ENCODE data around the gene SPTBN1. TPM values are rescaled to one million over a fixed set of nuclear protein-coding genes. Genes with fewer than 3 reads are reported as not detected.

Gene SPTBN1
- total and polyA plus RNA-seq, 2 of the 13 experiments (the other 11 are each of a cell fraction or from before 2014, with no cell fraction given): 123 to 299 TPM

DNA sequence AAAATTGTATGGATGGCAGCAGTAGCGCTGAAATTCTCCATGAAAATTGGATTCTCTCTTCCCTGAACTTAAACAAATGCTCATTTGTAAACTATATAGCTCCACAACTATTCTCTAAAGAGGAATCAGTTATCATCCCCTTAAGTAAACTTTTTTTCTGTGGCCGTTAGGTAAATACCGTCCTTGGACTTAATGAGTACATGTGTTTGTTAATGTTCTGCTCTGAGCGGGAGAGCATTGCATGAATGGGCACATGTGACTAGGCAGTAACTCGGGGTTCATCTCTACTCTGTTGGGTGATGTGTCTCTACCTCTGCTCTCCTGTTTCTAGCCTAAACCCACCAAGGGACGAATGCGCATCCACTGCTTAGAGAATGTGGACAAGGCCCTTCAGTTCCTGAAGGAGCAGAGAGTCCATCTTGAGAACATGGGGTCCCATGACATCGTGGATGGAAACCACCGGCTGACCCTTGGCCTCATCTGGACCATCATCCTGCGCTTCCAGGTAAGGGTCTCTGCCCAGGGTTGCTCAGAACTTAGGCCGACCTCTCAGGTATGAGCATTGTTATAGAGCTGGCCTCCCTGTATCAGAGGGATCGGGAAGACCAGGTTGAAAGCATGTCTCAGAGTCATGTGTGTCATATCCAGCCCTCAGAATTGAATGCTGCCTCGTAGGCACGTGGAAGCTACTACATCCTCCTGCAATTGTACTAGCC, 155.9 kb downstream of the SPTBN1 start:
- Histone ChIP-seq H3K9ac (ENCODE audit: insufficient read depth, low read depth, low read length) (no peak overlapping the region), H3K27me3 (ENCODE audit: control insufficient read depth in 1 of 2, insufficient read depth in 2 of 2, low read length in 2 of 2) (no peaks in the 10 kb centered on the region), H3K27ac (ENCODE audit: extremely low read length, insufficient read depth, low read length) (no peak overlapping the region), H3K4me3 (replicated peaks in 1 of 3; ENCODE audit: insufficient read depth in 1 of 3, low read depth in 2 of 3, low read length in 3 of 3) (no peak overlapping the region), H3K4me1 (ENCODE audit: insufficient read depth, low read length) (peaks cover 88% of the 10 kb centered on the region), H3K9me3 (ENCODE audit: low read length) (no peaks in the 10 kb centered on the region), H3K79me2 (ENCODE audit: insufficient read depth, low read length) (peaks cover 89% of the 10 kb centered on the region), H4K20me1 (ENCODE audit: insufficient read depth, low read length) (peaks cover 64% of the 10 kb centered on the region), H3K36me3 (replicated peaks in 1 of 2; ENCODE audit: control insufficient read depth in 1 of 2, insufficient read depth in 2 of 2, low read length in 2 of 2) (peaks cover 34 to 64% of the 10 kb centered on the region in 2 experiments), H3K4me2 (ENCODE audit: low read depth, low read length) (no peak overlapping the region), H2AFZ (ENCODE audit: low read length) (no peak overlapping the region)
- in situ Hi-C loops (cut with HindIII; ENCODE audit: extremely low pct_ligation_motif_present, low pct_unique_long_range_greater_than_20kb): no loop called here
- no TSS peak for BruUV-seq (replicated peaks)
- no peak for DNase-seq (ENCODE audit: low spot score)
- intact Hi-C loops (cut with micrococcal nuclease; ENCODE audit: unreplicated experiment): no loop called here
- ChIA-PET CTCF (ENCODE audit: low intra/inter-chr PET ratio, low total read pairs) (no interaction called here), POLR2A (no interaction called here)
- WGBS (ENCODE audit: low lambda C conversion rate): 91% methylated on average over 13 of the region's 14 CpGs
- FAIRE-seq: no peak
- ATAC-seq: peak; percentile 18; the same call in 2 of the 3 replicates
- TF ChIP-seq RBM22 (optimal IDR thresholded peaks at IDR 0.05; ENCODE audit: low read length): peak; percentile 81
- TF ChIP-seq SALL1 (CRISPR knock-in tag; IDR thresholded peaks at IDR 0.05): peak; percentile 16; the same call in 1 of the 2 replicates
- TF ChIP-seq, protein P1, sequence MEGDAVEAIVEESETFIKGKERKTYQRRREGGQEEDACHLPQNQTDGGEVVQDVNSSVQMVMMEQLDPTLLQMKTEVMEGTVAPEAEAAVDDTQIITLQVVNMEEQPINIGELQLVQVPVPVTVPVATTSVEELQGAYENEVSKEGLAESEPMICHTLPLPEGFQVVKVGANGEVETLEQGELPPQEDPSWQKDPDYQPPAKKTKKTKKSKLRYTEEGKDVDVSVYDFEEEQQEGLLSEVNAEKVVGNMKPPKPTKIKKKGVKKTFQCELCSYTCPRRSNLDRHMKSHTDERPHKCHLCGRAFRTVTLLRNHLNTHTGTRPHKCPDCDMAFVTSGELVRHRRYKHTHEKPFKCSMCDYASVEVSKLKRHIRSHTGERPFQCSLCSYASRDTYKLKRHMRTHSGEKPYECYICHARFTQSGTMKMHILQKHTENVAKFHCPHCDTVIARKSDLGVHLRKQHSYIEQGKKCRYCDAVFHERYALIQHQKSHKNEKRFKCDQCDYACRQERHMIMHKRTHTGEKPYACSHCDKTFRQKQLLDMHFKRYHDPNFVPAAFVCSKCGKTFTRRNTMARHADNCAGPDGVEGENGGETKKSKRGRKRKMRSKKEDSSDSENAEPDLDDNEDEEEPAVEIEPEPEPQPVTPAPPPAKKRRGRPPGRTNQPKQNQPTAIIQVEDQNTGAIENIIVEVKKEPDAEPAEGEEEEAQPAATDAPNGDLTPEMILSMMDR (CRISPR knock-in tag; IDR thresholded peaks at IDR 0.05): no peak
- no peak for TF ChIP-seq ZNF790 (CRISPR knock-in tag; IDR thresholded peaks at IDR 0.05; ENCODE audit: borderline replicate concordance)
- no peak for TF ChIP-seq ATF4 (CRISPR knock-in tag; IDR thresholded peaks at IDR 0.05)
- TF ChIP-seq HIC2 (CRISPR knock-in tag; IDR thresholded peaks at IDR 0.05; ENCODE audit: low read depth): no peak
- no peak for TF ChIP-seq ZIK1 (CRISPR knock-in tag; IDR thresholded peaks at IDR 0.05; ENCODE audit: borderline replicate concordance, low read depth)
- TF ChIP-seq JUN (CRISPR knock-in tag; IDR thresholded peaks at IDR 0.05): no peak
- TF ChIP-seq, protein P2, sequence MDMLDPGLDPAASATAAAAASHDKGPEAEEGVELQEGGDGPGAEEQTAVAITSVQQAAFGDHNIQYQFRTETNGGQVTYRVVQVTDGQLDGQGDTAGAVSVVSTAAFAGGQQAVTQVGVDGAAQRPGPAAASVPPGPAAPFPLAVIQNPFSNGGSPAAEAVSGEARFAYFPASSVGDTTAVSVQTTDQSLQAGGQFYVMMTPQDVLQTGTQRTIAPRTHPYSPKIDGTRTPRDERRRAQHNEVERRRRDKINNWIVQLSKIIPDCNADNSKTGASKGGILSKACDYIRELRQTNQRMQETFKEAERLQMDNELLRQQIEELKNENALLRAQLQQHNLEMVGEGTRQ (IDR thresholded peaks at IDR 0.05; ENCODE audit: low read depth, low read length): no peak
- TF ChIP-seq, protein P2 (CRISPR knock-in tag; IDR thresholded peaks at IDR 0.05; ENCODE audit: borderline replicate concordance): no peak
- TF ChIP-seq ZNF878 (CRISPR knock-in tag; IDR thresholded peaks at IDR 0.05): 0 out of 2 replicates have a peak, but pooled peaks have one; percentile 21
- TF ChIP-seq ZNF264 (CRISPR knock-in tag; IDR thresholded peaks at IDR 0.05): no peak
- TF ChIP-seq ZSCAN29 (CRISPR knock-in tag; conservative IDR thresholded peaks at IDR 0.05): no peak
- no peak for TF ChIP-seq GPBP1L1 (CRISPR knock-in tag; IDR thresholded peaks at IDR 0.05)
